Measurements from ENCODE around the gene CADPS.

CADPS gene

GRCh38 chr3:62548528-62549205, 326.5 kb downstream of the CADPS start:
- DNase-seq = no peak

- no peak for DNase-seq
These were observed 328.9 kb downstream of the CADPS start for GRCh38 chr3:62546266-62546665.

- DNase-seq = no peak
These were observed 333.0 kb downstream of the CADPS start for GRCh38 chr3:62542185-62542584.

- no peak for DNase-seq
These were observed 335.5 kb downstream of the CADPS start for GRCh38 chr3:62539762-62540161.

- DNase-seq = no peak
These were observed 336.4 kb downstream of the CADPS start for GRCh38 chr3:62538691-62539356.

GRCh38 chr3:62534326-62534725, 340.9 kb downstream of the CADPS start:
- no peak for DNase-seq

GRCh38 chr3:62532796-62533195, 342.4 kb downstream of the CADPS start:
- no peak for DNase-seq

GRCh38 chr3:62531981-62532380, 343.2 kb downstream of the CADPS start:
- no peak for DNase-seq

- no peak for DNase-seq
These were observed 343.7 kb downstream of the CADPS start for GRCh38 chr3:62531493-62531892.

- no peak for DNase-seq
These were observed 346.0 kb downstream of the CADPS start for GRCh38 chr3:62529230-62529629.

GRCh38 chr3:62527474-62527873, 347.7 kb downstream of the CADPS start:
- DNase-seq = no peak

- no peak for DNase-seq
These were observed 349.9 kb downstream of the CADPS start for GRCh38 chr3:62525281-62525680.

- no peak for DNase-seq
These were observed 351.5 kb downstream of the CADPS start for GRCh38 chr3:62523672-62524071.

- no peak for DNase-seq
These were observed 353.6 kb downstream of the CADPS start for GRCh38 chr3:62521464-62522105.

- DNase-seq = no peak
These were observed 371.7 kb downstream of the CADPS start for GRCh38 chr3:62503516-62503915.

- no peak for DNase-seq
These were observed 372.6 kb downstream of the CADPS start for GRCh38 chr3:62502315-62503300.

GRCh38 chr3:62501289-62501668, 373.9 kb downstream of the CADPS start:
- no peak for DNase-seq

GRCh38 chr3:62500556-62501288, 374.5 kb downstream of the CADPS start:
- no peak for DNase-seq

GRCh38 chr3:62497156-62497555, 378.1 kb downstream of the CADPS start:
- DNase-seq = no peak

GRCh38 chr3:62496503-62496902, 378.7 kb downstream of the CADPS start:
- no peak for DNase-seq

- no peak for DNase-seq
These were observed 382.0 kb downstream of the CADPS start for GRCh38 chr3:62493109-62493801.

- DNase-seq = no peak
These were observed 392.3 kb downstream of the CADPS start for GRCh38 chr3:62482961-62483360.
